Activated naive CD8-positive, alpha-beta T cell treated with anti-CD3 and anti-CD28 coated beads for 36 hours (primary cell): ENCODE data around the gene ATP6AP2. TPM values are rescaled to one million over a fixed set of nuclear protein-coding genes. Genes with fewer than 3 reads are reported as not detected.
"Not testable (repeated sequence)": the region's sequence is repeated elsewhere in the genome, so short reads cannot be mapped to it uniquely, and the experiment has no call there.

ENCODE experiments used
- DNase-seq: peaks from one replicate; pipeline ENCODE4 v3.0.0; 2021
- H3K27ac Mint-ChIP-seq: one replicate; pipeline ENCODE4 v1.8.0; 2022; ENCODE audit warnings: mild to moderate bottlenecking, moderate library complexity, mixed read lengths
- H3K27me3 Mint-ChIP-seq: one replicate; pipeline ENCODE4 v1.8.0; 2022; ENCODE audit warnings: mild to moderate bottlenecking, mixed read lengths
- H3K36me3 Mint-ChIP-seq: one replicate; pipeline ENCODE4 v1.8.0; 2021; ENCODE audit warnings: mild to moderate bottlenecking, mixed read lengths
- H3K4me1 Mint-ChIP-seq: one replicate; pipeline ENCODE4 v1.8.0; 2021; ENCODE audit warnings: mixed read lengths
- H3K4me3 Mint-ChIP-seq: one replicate; pipeline ENCODE4 v1.8.0; 2022; ENCODE audit warnings: mild to moderate bottlenecking, moderate library complexity, mixed read lengths
- H3K9me3 Mint-ChIP-seq: one replicate; pipeline ENCODE4 v1.8.0; 2022; ENCODE audit warnings: mixed read lengths
- total RNA-seq, 2 experiments: library from RNA; stranded (reverse); gene quantifications; one replicate each; pipeline ENCODE4 v1.2.3, GENCODE V29; 2021

Gene ATP6AP2
- total RNA-seq, 2 experiments from 2014 or later = 51.2 to 52.8 TPM

DNA sequence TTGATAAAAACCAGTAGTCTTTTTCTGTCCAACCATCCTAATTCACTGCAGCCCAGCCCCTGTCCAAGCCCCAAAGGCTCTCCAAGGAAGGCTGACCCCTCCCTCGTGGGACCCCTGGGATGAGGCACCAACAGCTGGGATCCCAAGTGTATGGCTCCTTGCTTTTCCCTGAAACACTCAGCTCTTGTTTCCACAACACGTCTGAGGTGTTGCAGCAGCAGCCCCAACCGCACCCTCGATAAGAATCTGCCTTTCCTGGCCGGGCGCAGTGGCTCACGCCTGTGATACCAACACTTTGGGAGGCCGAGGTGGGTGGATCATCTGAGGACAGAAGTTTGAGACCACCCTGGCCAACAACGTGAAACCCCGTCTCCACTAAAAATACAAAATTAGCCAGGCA, 17.0 kb upstream of the ATP6AP2 start:
- no peak for DNase-seq
- no peaks in the 10 kb centered on the region for H3K36me3 Mint-ChIP-seq
- no peaks in the 10 kb centered on the region for H3K27me3 Mint-ChIP-seq
- no peak overlapping the region for H3K4me3 Mint-ChIP-seq
- H3K4me1 Mint-ChIP-seq = peaks cover 3% of the 10 kb centered on the region
- H3K27ac Mint-ChIP-seq = no peak overlapping the region
- no peaks in the 10 kb centered on the region for H3K9me3 Mint-ChIP-seq

DNA sequence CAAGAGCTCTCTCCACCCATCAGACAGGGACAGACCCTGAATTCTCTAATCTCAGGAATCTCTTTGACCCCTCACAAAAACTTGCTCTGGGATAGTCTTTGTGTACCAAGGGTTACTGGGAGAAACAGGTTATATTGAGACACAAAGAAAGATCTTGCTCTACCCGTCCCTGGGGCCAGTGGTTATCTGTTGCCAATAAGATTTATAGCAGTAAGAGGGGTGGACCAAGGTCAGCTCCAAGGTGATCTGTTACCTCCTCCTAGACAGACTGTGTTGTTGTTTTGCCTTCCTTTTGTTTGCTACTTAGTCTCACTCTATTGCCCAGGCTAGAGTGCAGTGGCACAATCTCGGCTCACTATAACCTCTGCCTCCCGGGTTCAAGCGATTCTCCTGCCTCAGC, 16.3 kb upstream of the ATP6AP2 start:
- H3K4me1 Mint-ChIP-seq = peaks cover 5% of the 10 kb centered on the region
- H3K27ac Mint-ChIP-seq = no peak overlapping the region
- H3K27me3 Mint-ChIP-seq = no peaks in the 10 kb centered on the region
- no peaks in the 10 kb centered on the region for H3K36me3 Mint-ChIP-seq
- H3K4me3 Mint-ChIP-seq = no peak overlapping the region
- DNase-seq = no peak
- H3K9me3 Mint-ChIP-seq = no peaks in the 10 kb centered on the region

DNA sequence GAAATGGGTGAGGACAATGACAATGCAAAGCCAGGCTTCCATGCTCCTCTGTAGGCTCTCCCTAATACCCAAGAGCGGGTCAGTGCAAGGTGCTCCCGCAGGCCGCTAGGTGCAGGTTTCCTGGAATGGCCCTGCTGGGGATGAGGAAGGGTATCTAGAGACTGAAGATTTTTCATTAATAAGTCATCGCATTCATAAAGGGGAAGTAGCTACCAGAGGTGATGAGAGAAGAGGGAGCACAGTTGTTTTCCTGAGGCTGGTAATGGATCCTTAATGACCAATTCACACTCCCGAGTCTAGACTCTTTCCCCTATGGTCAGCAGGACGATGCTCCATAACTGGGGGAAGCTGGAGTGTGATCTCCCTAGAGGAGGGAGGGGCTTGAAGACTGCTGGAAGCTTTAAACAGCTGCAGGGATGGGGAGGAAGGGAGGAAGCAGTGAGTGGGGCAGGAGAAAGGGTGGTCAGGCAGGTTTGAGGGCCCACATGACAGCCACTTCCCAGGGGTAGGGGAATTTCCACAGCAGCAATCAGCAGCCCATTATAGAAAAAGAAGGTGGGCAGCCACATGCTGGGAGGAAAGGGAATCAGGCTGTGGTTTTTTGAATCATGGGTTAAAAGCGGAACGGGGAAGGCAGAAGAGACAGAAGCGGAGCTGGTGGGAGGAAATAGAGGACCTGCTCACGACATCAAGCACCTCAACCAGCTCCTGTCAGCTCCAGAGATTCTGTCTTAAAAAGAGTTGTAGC, 10.2 kb upstream of the ATP6AP2 start:
- H3K36me3 Mint-ChIP-seq = no peaks in the 10 kb centered on the region
- H3K27ac Mint-ChIP-seq = peak overlapping the region; percentile 92
- H3K4me1 Mint-ChIP-seq = peaks cover 15% of the 10 kb centered on the region
- H3K27me3 Mint-ChIP-seq = no peaks in the 10 kb centered on the region
- H3K9me3 Mint-ChIP-seq = no peaks in the 10 kb centered on the region
- DNase-seq = peak; percentile 8
- H3K4me3 Mint-ChIP-seq = peak overlapping the region; percentile 72

DNA sequence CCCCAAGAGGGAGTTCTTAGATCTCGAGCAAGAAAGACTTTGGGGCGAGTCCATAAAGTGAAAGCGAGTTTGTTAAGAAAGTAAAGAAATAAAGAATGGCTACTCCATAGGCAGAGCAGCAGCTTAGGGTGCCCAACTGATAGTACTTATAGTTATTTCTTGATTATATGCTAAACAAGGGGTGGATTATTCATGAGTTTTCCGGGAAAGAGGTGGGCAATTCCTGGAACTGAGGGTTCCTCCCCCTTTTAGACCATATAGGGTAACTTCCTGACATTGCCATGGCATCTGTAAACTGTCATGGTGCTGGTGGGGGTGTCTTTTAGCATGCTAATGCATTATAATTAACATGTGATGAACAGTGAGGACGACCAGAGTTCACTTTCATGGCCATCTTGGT, 9.6 kb upstream of the ATP6AP2 start:
- not testable (repeated sequence) for H3K9me3 Mint-ChIP-seq, H3K27me3 Mint-ChIP-seq, H3K36me3 Mint-ChIP-seq
- Mint-ChIP-seq H3K4me1 (peaks cover 15% of the 10 kb centered on the region), H3K4me3 (peak overlapping the region; percentile 72), H3K27ac (peak overlapping the region; percentile 92)
- peak; percentile 43 for DNase-seq

DNA sequence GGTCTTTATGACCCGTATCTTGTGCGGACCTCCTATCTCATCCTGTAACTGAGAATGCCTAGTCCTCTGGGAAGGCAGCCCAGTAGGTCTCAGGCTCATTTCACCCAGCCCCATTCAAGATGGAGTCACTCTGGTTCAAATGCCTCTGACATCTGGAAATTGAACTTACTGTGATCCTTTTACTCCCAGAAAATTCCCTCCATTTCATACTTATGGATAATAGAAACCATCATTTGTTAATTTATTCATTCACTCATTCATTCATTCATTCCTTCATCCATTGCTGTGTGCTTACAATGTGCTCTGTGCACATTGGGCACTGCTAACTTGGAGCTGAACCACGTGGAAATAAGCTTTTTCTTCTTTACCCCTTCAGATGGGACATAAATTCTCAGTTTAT, 9.2 kb upstream of the ATP6AP2 start:
- DNase-seq = no peak
- no peaks in the 10 kb centered on the region for H3K27me3 Mint-ChIP-seq
- H3K4me1 Mint-ChIP-seq = peaks cover 15% of the 10 kb centered on the region
- no peaks in the 10 kb centered on the region for H3K36me3 Mint-ChIP-seq
- H3K9me3 Mint-ChIP-seq = no peaks in the 10 kb centered on the region
- H3K27ac Mint-ChIP-seq = peak overlapping the region; percentile 92
- H3K4me3 Mint-ChIP-seq = no peak overlapping the region

DNA sequence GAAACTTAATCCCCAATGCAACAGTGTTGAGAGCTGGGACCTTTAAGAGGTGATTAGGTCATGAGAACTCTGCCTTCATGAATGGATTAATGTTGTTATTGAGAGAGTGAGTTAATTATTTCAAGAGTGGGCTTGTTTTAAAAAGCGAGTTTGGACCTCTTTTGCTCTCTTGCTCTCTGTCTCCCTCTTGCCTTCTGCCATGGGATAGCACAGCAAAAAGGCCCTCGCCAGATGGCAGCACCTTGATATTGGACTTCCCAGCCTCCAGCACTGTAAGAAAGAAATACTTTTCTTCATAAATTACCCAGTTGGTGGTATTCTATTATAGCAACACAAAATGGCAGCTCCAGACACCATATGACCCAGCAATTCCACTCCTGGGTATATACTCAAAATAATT, 7.0 kb upstream of the ATP6AP2 start:
- H3K4me1 Mint-ChIP-seq = peaks cover 15% of the 10 kb centered on the region
- DNase-seq = peak; percentile 14
- H3K27me3 Mint-ChIP-seq = no peaks in the 10 kb centered on the region
- H3K27ac Mint-ChIP-seq = no peak overlapping the region
- no peaks in the 10 kb centered on the region for H3K36me3 Mint-ChIP-seq
- H3K9me3 Mint-ChIP-seq = no peaks in the 10 kb centered on the region
- no peak overlapping the region for H3K4me3 Mint-ChIP-seq

DNA sequence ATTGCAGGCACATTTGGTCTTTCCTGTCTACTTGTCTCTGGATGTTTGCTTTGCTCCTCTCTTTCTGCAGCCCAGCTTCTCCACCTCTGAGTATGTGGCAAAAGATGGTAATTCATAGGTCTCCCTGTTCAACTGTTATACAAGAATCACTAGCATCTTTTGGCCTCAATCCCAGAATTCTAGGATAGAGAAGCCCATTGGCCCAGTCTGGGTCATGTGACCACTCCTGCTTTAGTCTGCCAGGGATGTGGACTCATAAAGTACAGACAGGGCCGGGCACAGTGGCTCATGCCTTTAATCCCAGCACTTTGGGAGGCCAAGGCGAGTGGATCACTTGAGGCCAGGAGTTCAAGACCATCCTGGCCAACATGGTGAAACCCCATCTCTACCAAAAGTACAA, 5.4 kb upstream of the ATP6AP2 start:
- not testable (repeated sequence) for H3K4me3 Mint-ChIP-seq, H3K36me3 Mint-ChIP-seq, DNase-seq, H3K27me3 Mint-ChIP-seq, H3K9me3 Mint-ChIP-seq, H3K27ac Mint-ChIP-seq
- peaks cover 15% of the 10 kb centered on the region for H3K4me1 Mint-ChIP-seq

DNA sequence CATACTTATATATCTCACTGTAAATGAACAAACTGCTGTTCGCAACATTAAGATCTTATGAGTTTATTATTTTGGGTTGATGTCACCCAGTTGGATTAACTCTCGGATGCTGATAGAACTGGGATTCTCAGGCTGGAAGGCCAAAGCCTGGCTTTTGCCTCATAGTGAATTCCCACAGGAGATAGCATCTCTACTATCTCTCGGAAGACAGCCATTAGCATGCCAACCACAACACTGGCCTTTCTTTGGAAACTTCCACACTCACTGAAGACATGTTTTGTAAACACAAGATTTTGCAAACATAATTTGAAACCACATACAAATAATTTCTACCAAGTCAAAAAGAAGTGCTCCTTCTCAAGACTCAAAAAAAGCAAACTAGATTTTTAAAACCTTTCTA, 4.5 kb upstream of the ATP6AP2 start:
- Mint-ChIP-seq H3K36me3 (no peaks in the 10 kb centered on the region), H3K4me1 (peaks cover 8% of the 10 kb centered on the region), H3K4me3 (no peak overlapping the region), H3K9me3 (no peaks in the 10 kb centered on the region), H3K27me3 (no peaks in the 10 kb centered on the region), H3K27ac (no peak overlapping the region)
- DNase-seq = no peak

DNA sequence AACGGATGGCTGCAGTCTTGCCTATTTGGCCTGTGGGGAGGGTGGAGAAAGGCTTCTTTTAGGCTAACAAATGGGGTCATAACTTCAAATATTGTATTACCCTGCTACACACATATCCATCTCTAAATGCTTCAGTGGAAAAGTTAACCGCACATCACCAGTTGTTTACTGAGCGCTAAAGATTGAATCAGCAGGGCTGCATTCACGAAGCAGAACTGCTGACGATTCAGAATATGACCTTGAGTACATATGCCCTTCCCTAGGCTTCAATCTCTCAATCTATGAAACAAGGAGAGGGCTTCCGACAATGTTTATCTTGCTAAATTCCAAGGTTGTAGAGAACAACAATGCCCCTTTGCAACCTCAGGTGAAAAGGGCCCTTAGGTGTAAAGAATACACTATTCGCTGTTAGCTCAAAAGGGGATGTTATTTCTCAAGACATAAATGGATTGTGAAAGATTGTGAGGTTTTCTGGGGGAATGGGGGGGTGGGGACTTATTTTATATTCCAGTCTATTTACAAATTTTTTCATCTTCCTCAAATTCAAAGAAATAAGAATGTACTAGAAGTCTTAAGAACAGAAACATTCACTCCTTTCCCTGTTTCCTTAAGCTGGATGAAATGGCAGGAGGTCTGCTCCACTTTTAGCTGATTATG, 2.6 kb upstream of the ATP6AP2 start:
- H3K27me3 Mint-ChIP-seq = no peaks in the 10 kb centered on the region
- H3K4me3 Mint-ChIP-seq = no peak overlapping the region
- no peak overlapping the region for H3K27ac Mint-ChIP-seq
- DNase-seq = no peak
- no peaks in the 10 kb centered on the region for H3K36me3 Mint-ChIP-seq
- H3K9me3 Mint-ChIP-seq = no peaks in the 10 kb centered on the region
- H3K4me1 Mint-ChIP-seq = peaks cover 12% of the 10 kb centered on the region

DNA sequence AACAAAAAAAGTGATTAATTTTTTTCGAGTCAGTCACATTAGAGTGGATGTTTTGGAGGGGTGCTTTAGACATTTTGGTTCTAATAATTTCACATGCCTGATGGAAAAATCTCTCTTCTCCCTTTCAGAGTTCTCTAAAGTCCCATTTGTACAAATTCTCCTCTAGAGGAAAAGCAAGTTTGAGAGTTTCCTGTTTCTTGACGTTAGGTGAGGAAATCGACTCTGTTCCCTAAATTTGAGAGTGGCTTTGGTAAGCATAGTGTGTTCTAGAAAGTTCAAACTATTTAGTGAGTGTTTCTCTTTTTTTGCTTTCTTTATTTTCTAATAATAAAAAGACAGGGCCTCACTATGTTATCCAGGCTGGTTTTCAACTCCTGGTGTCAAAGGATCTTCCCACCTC, 1.6 kb upstream of the ATP6AP2 start:
- H3K4me3 Mint-ChIP-seq = no peak overlapping the region
- H3K4me1 Mint-ChIP-seq = peaks cover 17% of the 10 kb centered on the region
- no peaks in the 10 kb centered on the region for H3K9me3 Mint-ChIP-seq
- DNase-seq = no peak
- H3K27me3 Mint-ChIP-seq = no peaks in the 10 kb centered on the region
- no peaks in the 10 kb centered on the region for H3K36me3 Mint-ChIP-seq
- no peak overlapping the region for H3K27ac Mint-ChIP-seq

DNA sequence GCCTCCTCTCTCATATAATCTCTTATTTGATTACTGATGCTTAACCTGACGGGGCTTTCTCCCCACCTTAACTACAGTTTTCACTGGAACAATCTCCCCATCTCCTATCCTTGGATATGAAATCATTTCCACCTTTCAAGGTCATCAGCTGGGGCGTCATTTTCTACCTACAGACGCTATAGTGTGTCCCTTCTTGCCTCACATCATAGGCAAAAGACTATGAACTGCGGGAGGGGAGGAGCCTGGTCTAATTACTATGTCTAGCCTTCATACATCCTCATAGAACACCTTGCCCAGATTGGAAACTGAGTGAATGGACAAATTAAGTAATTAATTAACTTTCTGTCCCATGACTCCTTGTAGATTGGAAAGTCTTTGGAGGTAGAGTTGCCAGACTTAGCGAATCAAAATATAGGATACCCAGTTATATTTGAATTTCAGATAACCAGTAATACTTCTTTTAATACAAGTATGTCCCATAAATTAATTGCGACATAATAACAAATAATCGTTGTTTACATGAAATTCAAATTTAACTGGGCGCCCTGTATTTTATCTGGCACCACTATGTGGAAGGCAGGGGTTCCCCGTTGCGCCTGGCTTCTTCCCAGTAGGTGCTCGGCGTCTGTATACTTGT, 752 bp upstream of the ATP6AP2 start:
- Mint-ChIP-seq H3K27me3 (no peaks in the 10 kb centered on the region), H3K4me1 (peaks cover 17% of the 10 kb centered on the region), H3K9me3 (no peaks in the 10 kb centered on the region), H3K27ac (peak overlapping the region; percentile 91), H3K36me3 (no peaks in the 10 kb centered on the region), H3K4me3 (peak overlapping the region; percentile 85)
- DNase-seq = no peak

DNA sequence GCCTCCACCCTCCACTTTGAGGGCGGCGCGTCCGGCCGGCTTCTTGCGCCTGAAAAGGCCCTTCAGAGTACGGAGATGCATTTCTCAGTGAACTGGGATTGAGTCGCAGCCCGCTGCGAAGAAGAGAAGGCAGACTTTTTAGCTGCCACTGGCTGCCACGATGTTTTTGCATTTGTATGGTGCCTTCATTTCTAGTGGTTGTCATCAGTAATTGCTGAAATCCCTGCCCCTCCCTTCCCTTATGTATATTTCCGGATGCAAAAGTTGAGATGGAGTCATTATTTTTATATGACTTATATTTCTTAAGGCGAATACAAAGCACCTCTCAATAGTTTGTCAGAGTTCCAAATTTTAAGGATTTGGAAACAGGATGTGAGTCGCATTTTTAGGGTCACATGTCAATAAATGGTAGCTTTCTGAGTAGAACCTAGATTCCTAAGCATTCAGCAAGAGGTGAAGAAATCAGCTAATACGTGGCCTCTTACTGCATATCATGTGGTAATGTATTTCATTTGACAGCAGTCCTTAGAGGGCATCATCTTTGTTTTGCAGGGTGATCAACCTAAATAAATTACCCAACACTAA, 658 bp downstream of the ATP6AP2 start:
- Mint-ChIP-seq H3K4me1 (peaks cover 23% of the 10 kb centered on the region), H3K4me3 (peak overlapping the region; percentile 75), H3K27me3 (no peaks in the 10 kb centered on the region), H3K9me3 (no peaks in the 10 kb centered on the region), H3K27ac (peak overlapping the region; percentile 42), H3K36me3 (peaks cover 2% of the 10 kb centered on the region)
- no peak for DNase-seq

DNA sequence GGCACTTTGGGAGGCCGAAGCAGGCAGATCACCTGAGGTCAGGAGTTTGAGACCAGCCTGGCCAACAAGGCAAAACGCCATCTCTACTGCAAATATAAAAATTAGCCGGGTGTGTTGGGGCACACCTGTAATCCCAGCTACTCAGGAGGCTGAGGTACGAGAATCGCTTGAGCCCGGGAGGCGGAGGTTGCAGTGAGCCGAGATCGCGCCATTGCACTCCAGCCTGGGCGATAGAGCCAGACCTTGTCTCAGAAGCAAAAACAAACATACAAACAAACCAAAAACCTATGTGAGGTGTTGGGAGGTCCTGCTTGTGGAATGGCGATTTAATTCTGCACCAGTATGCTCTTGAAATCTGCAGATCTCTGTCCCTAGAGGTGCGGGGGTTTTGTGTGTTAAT, 1.4 kb downstream of the ATP6AP2 start:
- not testable (repeated sequence) for H3K36me3 Mint-ChIP-seq, H3K27me3 Mint-ChIP-seq, DNase-seq, H3K9me3 Mint-ChIP-seq, H3K27ac Mint-ChIP-seq
- H3K4me1 Mint-ChIP-seq = peaks cover 23% of the 10 kb centered on the region
- peak overlapping the region; percentile 29 for H3K4me3 Mint-ChIP-seq

DNA sequence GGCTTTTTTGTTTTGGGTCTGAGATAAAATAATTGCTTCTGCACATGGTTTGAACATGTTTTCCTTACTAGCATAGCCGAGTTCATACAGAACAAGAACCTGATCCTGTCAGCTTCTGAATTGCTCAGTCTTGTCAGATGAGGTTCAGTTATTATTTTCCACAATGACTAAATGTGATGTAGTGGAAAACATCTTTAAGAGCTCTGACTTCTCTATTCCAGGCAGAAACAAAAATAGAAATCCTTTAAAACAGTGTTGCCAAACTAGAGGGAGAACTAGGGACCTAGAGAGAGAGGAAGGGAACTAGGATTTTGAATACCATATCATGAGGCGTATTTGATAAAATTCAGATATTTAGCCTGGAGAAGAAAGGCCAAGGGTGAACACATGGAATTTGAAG, 2.0 kb downstream of the ATP6AP2 start:
- Mint-ChIP-seq H3K9me3 (no peaks in the 10 kb centered on the region), H3K27ac (no peak overlapping the region), H3K27me3 (no peaks in the 10 kb centered on the region), H3K4me3 (peak overlapping the region; percentile 29), H3K4me1 (peaks cover 28% of the 10 kb centered on the region), H3K36me3 (peaks cover 2% of the 10 kb centered on the region)
- no peak for DNase-seq

DNA sequence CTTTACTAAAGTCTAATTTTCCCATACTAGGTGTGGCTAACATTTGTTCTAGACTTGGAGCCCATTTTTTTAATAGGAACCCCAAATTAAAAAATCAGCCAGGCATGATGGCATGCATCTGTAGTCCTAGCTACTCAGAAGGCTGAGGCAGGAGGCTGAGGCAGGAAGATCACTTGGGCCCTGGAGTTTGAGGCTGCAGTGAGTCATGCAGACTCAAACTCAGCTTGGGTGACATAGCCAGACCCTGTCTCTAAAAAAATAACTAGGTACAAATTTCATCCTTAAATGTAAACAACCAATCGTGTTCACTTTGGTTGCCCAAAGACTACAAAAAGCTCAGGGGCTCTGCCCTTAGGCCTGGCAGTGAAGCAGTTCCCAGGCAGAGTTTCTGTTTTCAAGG, 6.9 kb downstream of the ATP6AP2 start:
- not testable (repeated sequence) for H3K27ac Mint-ChIP-seq, H3K9me3 Mint-ChIP-seq, H3K36me3 Mint-ChIP-seq, H3K27me3 Mint-ChIP-seq, H3K4me3 Mint-ChIP-seq, DNase-seq
- peaks cover 38% of the 10 kb centered on the region for H3K4me1 Mint-ChIP-seq
